Kidney (tissue), 14 donors: Measurements from ENCODE around the gene WDR86. TPM values are rescaled to one million over a fixed set of nuclear protein-coding genes. Genes with fewer than 3 reads are reported as not detected.
A peak's percentile ranks its signal among the peaks of the same experiment; 100 is the strongest.

Experiments
- DNase-seq, 5 donors: peaks; one replicate each; pipeline ENCODE4 v3.0.0-alpha.2; 2013 to 2020
- FAIRE-seq: peaks from 2 replicates; lab custom pipeline; 2012; peaks lifted over from hg19 to GRCh38; lab: Jason Lieb, UNC
- H3K27ac ChIP-seq, 2 donors: one replicate each; pipeline ENCODE4 v1.7.0; 2013; ENCODE audit warnings: low read depth in 2 of 2, low read length in 2 of 2, inconsistent platforms in 1 of 2
- H3K27me3 ChIP-seq: one replicate; pipeline ENCODE4 v1.7.1; 2013; ENCODE audit warnings: low read length, inconsistent platforms; ENCODE audit not compliant: control insufficient read depth, insufficient read depth
- H3K36me3 ChIP-seq, 3 donors: one replicate each; pipeline versions ENCODE4 v1.7.0 to v1.7.1; 2013; ENCODE audit warnings: low read length in 3 of 3, control low read depth in 1 of 3, inconsistent platforms in 1 of 3; ENCODE audit not compliant: insufficient read depth in 3 of 3, control insufficient read depth in 2 of 3
- H3K4me1 ChIP-seq, 3 donors: one replicate each; pipeline versions ENCODE4 v1.7.0 to v1.7.1; 2013; ENCODE audit warnings: low read length in 3 of 3, inconsistent platforms in 1 of 3, low read depth in 1 of 3; ENCODE audit not compliant: control insufficient read depth in 2 of 3, insufficient read depth in 2 of 3
- H3K4me3 ChIP-seq, 3 donors: one replicate each; pipeline versions ENCODE4 v1.7.0 to v1.8.1; 2013; ENCODE audit warnings: low read length in 3 of 3, control low read depth in 1 of 3, inconsistent platforms in 1 of 3
- H3K9ac ChIP-seq, 3 donors: one replicate each; pipeline versions ENCODE4 v1.7.0 to v1.7.1; 2013; ENCODE audit warnings: low read length in 3 of 3, control low read depth in 1 of 3, inconsistent platforms in 1 of 3
- H3K9me3 ChIP-seq, 3 donors: one replicate each; pipeline versions ENCODE4 v1.7.0 to v1.7.1; 2013; ENCODE audit warnings: low read length in 3 of 3, control low read depth in 1 of 3, inconsistent platforms in 1 of 3; ENCODE audit not compliant: control insufficient read depth in 2 of 3, insufficient read depth in 1 of 3
- intact Hi-C: fragments of 100-400 bp; cut with DNase I; formaldehyde crosslinking; loops from one replicate; pipeline ENCODE4 v1.11.1; 2022
- polyA plus RNA-seq: library from polyadenylated mRNA; stranded (reverse); fragments of 350-450 nt; fragmentation: Illumina TruSeq; extraction: RNeasy Lipid Tissue Mini Kit (QIAGEN cat#74804); gene quantifications from one replicate; pipeline ENCODE4 v1.2.3, GENCODE V29; 2014; ENCODE audit warnings: low read depth, low replicate concordance; ENCODE audit not compliant: insufficient read depth
- total RNA-seq: library from RNA; stranded (reverse); fragmentation: NEBNext Ultra II Directional; extraction: Animal tissue kit (Norgen Biotek cat#: 25700); gene quantifications from one replicate; pipeline ENCODE4 v1.2.1, GENCODE V29; 2021
- TF ChIP-seq, protein P1 (sequence below): IDR thresholded peaks from 3 replicates; pipeline ENCODE4 v1.5.1; 2012; ENCODE audit warnings: mild to moderate bottlenecking, moderate library complexity, borderline replicate concordance; ENCODE audit not compliant: insufficient read depth; ENCODE audit errors: extremely low read depth
- donor health status: control.
- donor health status: control.
- donor health status: control.
- donor health status: control.
- donor health status: control.
- donor health status: DM: yes; HTN: yes; CAD: no.
- donor health status: Normal renal cell carcinoma (clear cell type).

WDR86 gene
- total and polyA plus RNA-seq, 2 donors from 2014 or later, result 1.8 to 5.9 TPM

DNA sequence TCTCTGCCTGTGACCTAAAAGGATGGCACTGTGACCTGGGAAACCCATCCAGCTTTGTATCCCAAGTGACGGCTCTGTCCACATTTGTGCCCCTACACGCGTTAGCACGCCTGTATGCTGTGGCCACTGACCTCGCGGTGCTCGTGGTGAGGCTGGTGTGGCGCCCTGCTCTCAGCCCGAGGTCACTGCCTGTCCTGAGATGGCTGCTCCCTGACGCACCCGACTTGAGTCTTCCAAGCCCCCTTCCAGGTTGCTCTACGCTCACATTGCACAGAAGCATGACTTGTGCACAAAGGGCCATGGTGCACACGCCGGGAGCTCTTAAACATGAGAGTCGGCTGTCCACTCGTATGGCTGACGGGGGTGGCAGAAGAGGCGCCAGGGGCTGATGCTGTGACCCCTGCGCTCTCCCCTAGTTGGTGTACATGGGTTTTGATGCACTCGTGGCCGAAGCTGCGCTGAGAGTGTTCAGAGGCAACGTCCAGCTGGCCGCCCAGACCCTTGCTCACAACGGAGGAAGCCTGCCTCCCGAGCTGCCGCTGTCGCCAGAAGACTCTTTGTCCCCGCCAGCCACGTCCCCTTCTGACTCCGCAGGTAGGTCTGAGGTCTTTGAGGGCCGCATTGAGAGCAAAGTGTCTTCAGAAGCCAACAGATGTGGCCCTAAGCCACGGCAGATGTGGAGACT, 33.5 kb downstream of the WDR86 start:
- intact Hi-C loops, result loop anchor here (10.0 kb wide), 1 partner anchor 78 kb away; no protein-coding TSS in a partner anchor
- Histone ChIP-seq H3K27me3 (no peaks in the 10 kb centered on the region), H3K36me3 (peaks cover 0 to 32% (median 19%) of the 10 kb centered on the region in 3 donors), H3K9ac (no peak overlapping the region), H3K4me1 (no peaks in the 10 kb centered on the region), H3K27ac (no peak overlapping the region), H3K4me3 (no peak overlapping the region), H3K9me3 (no peaks in the 10 kb centered on the region)
- DNase-seq, result no peak
- FAIRE-seq, result no peak
- TF ChIP-seq, protein P1, sequence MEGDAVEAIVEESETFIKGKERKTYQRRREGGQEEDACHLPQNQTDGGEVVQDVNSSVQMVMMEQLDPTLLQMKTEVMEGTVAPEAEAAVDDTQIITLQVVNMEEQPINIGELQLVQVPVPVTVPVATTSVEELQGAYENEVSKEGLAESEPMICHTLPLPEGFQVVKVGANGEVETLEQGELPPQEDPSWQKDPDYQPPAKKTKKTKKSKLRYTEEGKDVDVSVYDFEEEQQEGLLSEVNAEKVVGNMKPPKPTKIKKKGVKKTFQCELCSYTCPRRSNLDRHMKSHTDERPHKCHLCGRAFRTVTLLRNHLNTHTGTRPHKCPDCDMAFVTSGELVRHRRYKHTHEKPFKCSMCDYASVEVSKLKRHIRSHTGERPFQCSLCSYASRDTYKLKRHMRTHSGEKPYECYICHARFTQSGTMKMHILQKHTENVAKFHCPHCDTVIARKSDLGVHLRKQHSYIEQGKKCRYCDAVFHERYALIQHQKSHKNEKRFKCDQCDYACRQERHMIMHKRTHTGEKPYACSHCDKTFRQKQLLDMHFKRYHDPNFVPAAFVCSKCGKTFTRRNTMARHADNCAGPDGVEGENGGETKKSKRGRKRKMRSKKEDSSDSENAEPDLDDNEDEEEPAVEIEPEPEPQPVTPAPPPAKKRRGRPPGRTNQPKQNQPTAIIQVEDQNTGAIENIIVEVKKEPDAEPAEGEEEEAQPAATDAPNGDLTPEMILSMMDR, result no peak

DNA sequence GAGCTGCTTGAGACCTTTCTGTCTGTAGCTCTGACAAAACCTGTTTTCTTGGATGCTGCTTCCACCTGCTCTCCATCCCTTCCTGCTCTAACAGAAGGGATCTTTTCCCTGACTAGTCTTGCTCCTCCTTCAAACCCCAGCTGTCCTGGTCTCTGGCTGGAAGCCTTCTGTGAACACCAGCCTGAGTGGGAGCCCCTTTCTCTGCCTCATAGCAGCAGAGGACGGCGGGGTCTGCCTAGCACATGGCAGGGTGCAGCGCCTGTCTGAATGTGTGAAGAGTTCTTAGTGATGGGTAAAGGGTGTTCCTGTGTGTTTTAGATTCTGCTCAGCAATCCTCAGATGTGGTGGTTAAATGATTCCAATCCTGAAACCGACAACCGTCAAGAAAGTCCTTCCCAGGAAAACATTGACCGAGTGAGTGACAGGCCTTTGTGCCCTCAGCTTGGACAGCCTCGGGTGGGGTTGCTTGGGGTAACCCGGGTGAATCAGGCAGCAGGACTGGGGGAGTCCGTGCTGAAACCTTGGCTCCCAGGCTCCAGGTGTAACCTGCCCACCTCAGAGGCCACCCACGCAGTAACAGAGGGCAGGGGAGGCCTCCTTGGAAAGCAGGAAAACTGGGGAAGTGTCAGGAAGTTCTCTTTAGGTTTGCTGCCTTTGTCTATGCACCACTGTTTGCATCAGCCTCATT, 34.2 kb downstream of the WDR86 start:
- FAIRE-seq, result no peak
- Histone ChIP-seq H3K9me3 (no peaks in the 10 kb centered on the region), H3K27ac (no peak overlapping the region), H3K4me3 (no peak overlapping the region), H3K9ac (no peak overlapping the region), H3K4me1 (no peaks in the 10 kb centered on the region), H3K27me3 (no peaks in the 10 kb centered on the region), H3K36me3 (peaks cover 0 to 32% (median 19%) of the 10 kb centered on the region in 3 donors)
- TF ChIP-seq, protein P1, result no peak
- intact Hi-C loops, result loop anchor here (10.0 kb wide), 1 partner anchor 79 kb away; no protein-coding TSS in a partner anchor
- no peak for DNase-seq

DNA sequence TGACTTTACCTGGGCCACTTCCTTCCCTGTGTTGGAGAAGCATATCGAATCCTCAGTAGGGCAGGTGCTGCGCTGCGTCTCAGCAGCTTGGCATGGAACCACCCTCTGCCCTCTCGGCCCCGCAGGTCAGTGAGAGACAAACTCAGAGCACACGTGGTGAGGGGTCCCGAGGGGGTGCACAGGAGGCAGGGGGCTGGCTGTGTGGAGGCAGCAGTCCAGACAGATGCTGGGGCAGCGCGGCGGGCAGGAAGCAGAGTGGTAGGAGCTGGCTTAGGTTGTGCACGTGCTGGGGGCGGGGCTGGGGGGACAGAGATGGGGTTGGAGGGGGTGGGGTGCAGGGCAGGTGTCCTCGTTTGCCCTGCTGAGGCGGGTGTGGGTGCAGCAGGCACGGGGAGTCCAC, 35.1 kb downstream of the WDR86 start:
- Histone ChIP-seq H3K9ac (no peak overlapping the region), H3K27ac (no peak overlapping the region), H3K9me3 (no peaks in the 10 kb centered on the region), H3K4me3 (no peak overlapping the region), H3K36me3 (peaks cover 0 to 34% (median 19%) of the 10 kb centered on the region in 3 donors), H3K27me3 (no peaks in the 10 kb centered on the region), H3K4me1 (no peaks in the 10 kb centered on the region)
- TF ChIP-seq, protein P1, result no peak
- intact Hi-C loops, result loop anchor here (10.0 kb wide), 1 partner anchor 80 kb away; no protein-coding TSS in a partner anchor
- DNase-seq, result peak in 1 of 5 donors; percentile 61
- FAIRE-seq, result no peak
